ENCODE measurements around the gene CLN6.
"Not testable (repeated sequence)": the region's sequence is repeated elsewhere in the genome, so short reads cannot be mapped to it uniquely, and the experiment has no call there.

The CLN6 gene

DNA sequence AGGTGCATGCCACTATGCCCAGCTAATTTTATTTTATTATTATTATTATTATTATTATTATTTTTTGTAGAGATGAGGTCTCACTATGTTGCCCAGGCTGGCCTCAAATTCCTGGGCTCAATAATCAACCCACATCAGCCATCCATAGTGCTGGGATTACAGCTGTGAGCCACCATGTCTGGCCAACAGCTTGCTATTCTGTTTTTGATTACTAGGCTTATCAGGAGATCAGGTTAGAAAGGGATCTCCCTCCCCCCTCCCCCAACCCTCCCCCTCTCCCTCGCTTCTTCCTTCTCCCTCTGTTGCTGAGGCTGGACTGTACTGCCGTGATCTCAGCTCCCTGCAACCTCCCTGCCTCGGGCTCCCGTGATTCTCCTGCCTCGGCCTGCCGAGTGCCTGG lies 8.6 kb downstream of the CLN6 start:
- TF ChIP-seq, protein P1, sequence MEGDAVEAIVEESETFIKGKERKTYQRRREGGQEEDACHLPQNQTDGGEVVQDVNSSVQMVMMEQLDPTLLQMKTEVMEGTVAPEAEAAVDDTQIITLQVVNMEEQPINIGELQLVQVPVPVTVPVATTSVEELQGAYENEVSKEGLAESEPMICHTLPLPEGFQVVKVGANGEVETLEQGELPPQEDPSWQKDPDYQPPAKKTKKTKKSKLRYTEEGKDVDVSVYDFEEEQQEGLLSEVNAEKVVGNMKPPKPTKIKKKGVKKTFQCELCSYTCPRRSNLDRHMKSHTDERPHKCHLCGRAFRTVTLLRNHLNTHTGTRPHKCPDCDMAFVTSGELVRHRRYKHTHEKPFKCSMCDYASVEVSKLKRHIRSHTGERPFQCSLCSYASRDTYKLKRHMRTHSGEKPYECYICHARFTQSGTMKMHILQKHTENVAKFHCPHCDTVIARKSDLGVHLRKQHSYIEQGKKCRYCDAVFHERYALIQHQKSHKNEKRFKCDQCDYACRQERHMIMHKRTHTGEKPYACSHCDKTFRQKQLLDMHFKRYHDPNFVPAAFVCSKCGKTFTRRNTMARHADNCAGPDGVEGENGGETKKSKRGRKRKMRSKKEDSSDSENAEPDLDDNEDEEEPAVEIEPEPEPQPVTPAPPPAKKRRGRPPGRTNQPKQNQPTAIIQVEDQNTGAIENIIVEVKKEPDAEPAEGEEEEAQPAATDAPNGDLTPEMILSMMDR (conservative IDR thresholded peaks at IDR 0.05): no peak
- no peak overlapping the region for H3K27ac ChIP-seq

DNA sequence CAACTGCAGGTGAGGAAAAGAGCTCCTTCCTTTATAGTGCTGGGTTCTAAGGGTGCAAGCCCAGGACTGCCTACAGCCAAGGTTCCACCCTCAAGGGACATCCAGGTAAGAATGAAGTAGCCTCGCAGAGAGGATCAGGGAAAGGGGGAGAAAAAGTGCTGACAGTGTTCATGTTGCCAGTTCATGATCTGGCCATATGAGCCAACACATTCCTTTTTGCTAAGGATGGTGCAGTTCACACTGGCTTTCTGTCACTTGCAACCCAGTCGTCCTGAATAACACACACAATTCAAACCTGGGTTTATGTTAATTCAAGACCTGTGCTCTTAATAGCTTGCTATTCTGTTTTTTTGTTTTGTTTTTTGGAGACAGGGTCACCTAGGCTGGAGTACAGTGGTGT lies 9.0 kb downstream of the CLN6 start:
- TF ChIP-seq, protein P1 (conservative IDR thresholded peaks at IDR 0.05): no peak
- H3K27ac ChIP-seq: no peak overlapping the region

DNA sequence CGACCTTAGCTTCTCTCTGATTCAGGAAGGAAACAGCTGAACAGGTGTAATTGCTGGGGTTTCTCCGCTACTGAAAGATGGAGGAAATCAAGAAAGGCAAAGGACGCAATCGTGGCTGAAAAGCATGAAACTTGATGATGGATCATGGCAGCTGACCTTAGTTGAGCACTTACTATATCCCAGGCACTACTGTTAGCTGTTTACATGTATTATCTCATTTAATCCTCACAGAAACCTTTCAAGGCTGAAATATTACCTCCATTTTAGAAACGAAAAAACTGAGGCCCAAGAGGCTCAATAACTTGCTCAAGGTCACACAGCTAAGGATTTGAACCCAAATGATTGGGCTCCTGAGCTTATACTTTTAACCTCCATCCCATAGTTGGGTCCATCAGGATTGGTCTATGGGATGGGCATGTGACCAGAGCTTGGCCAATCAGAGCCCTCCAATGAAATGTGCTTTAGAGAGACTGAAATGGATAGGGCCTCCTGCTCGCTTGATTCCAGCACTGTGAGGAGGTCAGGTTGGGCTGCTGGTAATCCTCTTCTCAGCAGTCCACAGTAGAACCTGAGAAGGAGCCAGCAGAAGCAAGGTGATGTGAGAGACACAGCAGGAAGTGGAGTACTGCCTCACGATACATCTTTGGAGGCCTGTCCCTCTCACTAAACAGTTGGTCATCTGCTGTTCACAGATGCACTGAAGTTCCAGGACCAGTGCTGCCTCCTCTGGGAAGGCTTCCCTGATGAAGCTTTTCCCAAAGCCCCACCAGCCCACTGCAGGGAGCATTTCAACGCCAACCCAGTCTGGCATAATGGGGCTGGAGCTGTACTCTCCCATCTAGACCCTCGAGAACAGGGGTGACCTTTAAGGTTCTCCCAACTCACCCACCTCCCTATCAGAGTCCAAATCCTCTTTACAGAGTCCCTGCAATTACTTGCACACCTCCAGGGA lies 10.4 kb downstream of the CLN6 start:
- no peak overlapping the region for H3K27ac ChIP-seq

DNA sequence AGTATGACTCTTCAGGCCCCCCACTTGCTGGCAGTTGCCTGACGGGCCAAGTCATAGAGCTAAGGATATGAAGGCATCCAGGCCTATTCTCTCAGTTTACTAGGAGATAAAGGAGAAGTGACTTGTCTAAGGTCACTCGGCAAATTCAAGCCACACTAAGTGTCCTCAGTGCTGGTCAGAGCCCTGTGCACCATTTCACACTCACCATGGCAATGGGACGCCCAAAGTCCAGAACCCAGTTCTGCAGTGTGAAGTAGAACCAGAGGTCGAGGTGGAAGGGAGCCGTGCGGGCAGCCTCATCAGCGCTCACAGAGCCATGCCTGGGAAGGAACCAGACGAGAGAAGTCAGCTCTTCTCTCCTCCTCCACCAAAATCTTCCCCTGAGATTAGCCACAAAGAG lies 11.2 kb downstream of the CLN6 start:
- TF ChIP-seq, protein P1 (conservative IDR thresholded peaks at IDR 0.05): no peak
- no peak overlapping the region for H3K27ac ChIP-seq

More for the DNA sequence above, 10.4 kb downstream of the CLN6 start:
- TF ChIP-seq, protein P1 (conservative IDR thresholded peaks at IDR 0.05): no peak

DNA sequence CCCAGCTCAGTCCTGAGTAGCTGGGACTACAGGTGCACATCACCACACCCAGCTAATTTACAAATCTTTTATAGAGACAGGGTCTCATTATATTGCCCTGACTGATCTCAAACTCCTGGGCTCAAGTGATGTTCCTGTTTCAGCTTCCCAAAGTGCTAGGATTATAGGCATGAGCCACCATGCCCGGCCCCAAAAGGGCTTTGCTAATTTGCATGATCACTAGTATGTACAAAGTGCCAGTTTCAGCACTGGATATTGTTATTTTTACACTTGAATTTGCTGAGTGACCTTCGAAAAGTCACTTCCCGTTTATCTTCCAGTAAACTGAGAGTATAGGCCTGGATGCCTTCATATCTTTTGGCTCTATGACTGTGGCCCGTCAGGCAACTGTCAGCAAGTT lies 12.2 kb downstream of the CLN6 start:
- H3K27ac ChIP-seq: no peak overlapping the region

DNA sequence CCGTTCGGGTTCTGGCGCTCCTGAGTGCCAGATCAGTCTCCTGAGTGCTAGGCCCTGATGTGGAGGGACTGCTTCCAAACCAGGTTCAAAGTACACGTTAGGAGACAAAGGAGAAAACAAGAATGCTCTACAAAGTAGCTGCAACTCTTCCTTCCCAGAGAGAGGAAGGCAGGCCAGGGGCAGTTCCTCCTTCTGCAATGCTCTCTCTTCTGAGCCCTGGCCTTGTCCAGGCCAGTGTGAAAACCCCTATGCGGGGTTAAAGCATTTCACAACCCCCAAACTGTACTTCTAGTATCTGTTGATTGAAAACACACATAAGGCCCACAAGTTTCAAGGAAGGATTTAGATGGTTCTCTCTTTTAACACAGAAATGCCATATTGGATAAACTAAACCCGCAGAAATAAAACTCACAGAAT lies 14.7 kb downstream of the CLN6 start:
- TF ChIP-seq, protein P1 (conservative IDR thresholded peaks at IDR 0.05): no peak

More for the DNA sequence above, 12.2 kb downstream of the CLN6 start:
- TF ChIP-seq, protein P1 (conservative IDR thresholded peaks at IDR 0.05): no peak

DNA sequence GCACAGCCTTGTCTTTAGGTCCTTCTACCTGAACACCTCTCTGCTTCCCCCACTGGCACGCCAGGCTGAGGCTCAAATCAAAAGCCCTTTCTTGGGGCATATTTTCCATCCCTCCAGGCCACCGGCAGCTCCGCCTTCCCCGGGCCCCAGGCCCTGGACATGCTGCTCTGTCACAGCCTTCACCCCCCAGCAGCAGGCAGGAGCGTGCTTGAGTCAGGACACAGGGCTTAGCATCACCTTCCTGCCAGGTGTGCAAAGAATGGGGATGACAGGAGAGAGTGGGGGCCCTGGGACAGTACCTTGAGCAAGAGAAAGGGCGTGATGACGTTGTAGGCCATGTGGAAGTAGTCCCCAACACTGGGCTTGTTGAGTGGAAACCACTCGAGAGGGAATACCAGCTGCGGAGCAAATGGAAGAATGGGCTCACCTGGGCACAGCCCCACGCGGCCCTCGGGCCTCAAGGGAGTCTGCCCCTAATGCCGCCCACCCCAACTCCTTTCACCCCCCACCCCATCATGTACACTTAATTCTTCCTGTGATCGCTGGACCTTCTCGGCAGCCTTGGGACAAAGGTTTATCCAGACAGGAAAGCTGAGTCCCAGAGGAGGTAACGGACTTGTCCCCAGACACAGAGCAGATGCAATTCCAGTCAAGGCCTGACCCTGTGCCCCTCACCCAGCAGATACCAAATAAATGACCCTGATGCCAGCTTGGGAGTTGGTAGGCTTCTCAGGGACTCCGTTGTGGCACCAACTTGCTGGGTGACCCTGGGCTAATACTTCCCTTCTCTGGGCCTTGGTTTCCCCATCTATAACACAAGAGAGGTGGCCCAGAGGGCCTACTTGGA lies 15.3 kb downstream of the CLN6 start:
- TF ChIP-seq, protein P1 (conservative IDR thresholded peaks at IDR 0.05): no peak
- no peak overlapping the region for H3K27ac ChIP-seq

More for the DNA sequence above, 14.7 kb downstream of the CLN6 start:
- H3K27ac ChIP-seq: no peak overlapping the region

DNA sequence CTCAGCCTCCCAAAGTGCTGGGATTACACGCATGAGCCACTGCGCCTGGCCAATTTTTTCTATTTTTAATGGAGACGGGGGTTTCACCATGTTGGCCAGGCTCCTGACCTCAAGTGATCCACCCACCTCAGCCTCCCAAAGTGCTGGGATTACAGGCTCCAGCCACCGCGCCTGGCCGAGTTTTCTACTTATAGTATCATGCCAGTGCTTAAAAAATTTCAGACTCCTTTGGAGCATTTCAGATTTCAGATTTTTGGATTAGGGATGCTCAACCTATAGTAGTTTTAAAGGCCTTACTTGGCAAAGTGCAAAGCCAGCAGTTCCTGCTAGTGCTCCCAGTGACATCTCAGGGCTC lies 16.1 kb downstream of the CLN6 start:
- not testable (repeated sequence) for H3K27ac ChIP-seq

Data from VCaP (cell line).